Transverse colon (tissue), 4 donors: Measurements from ENCODE around the gene CLN5. TPM values are rescaled to one million over a fixed set of nuclear protein-coding genes. Genes with fewer than 3 reads are reported as not detected.

Experiments used
- DNase-seq: peaks from one replicate; pipeline ENCODE4 v3.0.0-alpha.2; 2019
- H3K27ac ChIP-seq, 4 donors: fragments of 200-600 bp; sonication (generic); 2 replicates each; pipeline ENCODE4 v1.5.1; 2016 to 2018; ENCODE audit warnings: inconsistent platforms in 4 of 4
- H3K27me3 ChIP-seq: fragments of 200-600 bp; sonication (generic); 2 replicates; pipeline ENCODE4 v1.5.1; 2017; ENCODE audit warnings: inconsistent platforms
- H3K36me3 ChIP-seq, 4 donors: fragments of 200-600 bp; sonication (generic); 2 replicates each; pipeline ENCODE4 v1.5.1; 2017 to 2019; ENCODE audit warnings: inconsistent platforms in 4 of 4
- H3K4me1 ChIP-seq, 4 donors: fragments of 200-600 bp; sonication (generic); 2 replicates each; pipeline ENCODE4 v1.5.1; 2017 to 2020; ENCODE audit warnings: inconsistent platforms in 4 of 4
- H3K4me3 ChIP-seq, 4 donors: fragments of 200-600 bp; sonication (generic); 1 replicate in 1 of 4; 2 replicates in 3 of 4; pipeline versions ENCODE4 v1.5.1 to v1.6.1; 2017 to 2019; ENCODE audit warnings: inconsistent platforms in 4 of 4
- H3K9me3 ChIP-seq, 2 donors: fragments of 200-600 bp; sonication (generic); 2 replicates each; pipeline ENCODE4 v1.5.1; 2017 to 2019; ENCODE audit warnings: inconsistent platforms in 2 of 2
- CTCF ChIP-seq, 5 experiments: fragments of 200-600 bp in 3 of 5; fragments of 450-650 bp in 2 of 5; sonication (generic) in 3 of 5; IDR thresholded peaks; 1 replicate in 2 of 5; 2 replicates in 3 of 5; pipeline ENCODE4 v1.5.1; 2016 to 2017; ENCODE audit warnings: antibody characterized with exemption in 5 of 5, inconsistent platforms in 3 of 5, mild to moderate bottlenecking in 2 of 5, moderate library complexity in 1 of 5
- EP300 ChIP-seq: sonication (generic); formaldehyde crosslinking; IDR thresholded peaks from one replicate; pipeline ENCODE4 v1.6.1; 2017; ENCODE audit warnings: antibody characterized with exemption, low read depth
- POLR2A ChIP-seq: fragments of 450-650 bp; IDR thresholded peaks from one replicate; pipeline ENCODE4 v1.6.1; 2016; ENCODE audit warnings: antibody characterized with exemption, mild to moderate bottlenecking, moderate library complexity
- POLR2AphosphoS5 ChIP-seq, 3 donors: sonication (generic); formaldehyde crosslinking; IDR thresholded peaks; one replicate each; pipeline ENCODE4 v1.6.1; 2016; ENCODE audit warnings: antibody characterized with exemption in 3 of 3
- WGBS, 2 donors: methylation state at CpG; one replicate each; pipeline ENCODE4 v1.1.5; 2018; ENCODE audit warnings: low coverage in 1 of 2; 5-methylcytosine and 5-hydroxymethylcytosine counted together
- in situ Hi-C, 4 donors: fragments of 200-750 bp; cut with MboI; loops; one replicate each; pipeline versions ENCODE4 v1.15.0 to v1.15.1; 2017; ENCODE audit warnings: low sequenced_read_pairs in 3 of 4, low pct_ligation_motif_present in 1 of 4, low pct_unique_long_range_greater_than_20kb in 1 of 4
- intact Hi-C: fragments of 100-400 bp; cut with DNase I; formaldehyde crosslinking; loops from one replicate; pipeline ENCODE4 v1.15.1; 2023; ENCODE audit warnings: low total_unique reads
- total RNA-seq, 4 donors: library from RNA; depleted of rRNA; stranded (reverse); fragments of >200 nt; gene quantifications; one replicate each; pipeline ENCODE4 v1.1.0, GENCODE V29; 2016

The CLN5 gene
- total RNA-seq, 4 donors from 2014 or later: 1.6 to 28.7 (median 21.8) TPM

GRCh38 chr13:77026255-77026860, 34.5 kb downstream of the CLN5 start:
- intact Hi-C loops: no loop called here
- no peaks in the 10 kb centered on the region for H3K27me3 ChIP-seq
- TF ChIP-seq EP300 (peak; percentile 46), CTCF (IDR thresholded peaks at IDR 0.05) (peak in 1 of 5 experiments; percentile 8), POLR2AphosphoS5 (IDR thresholded peaks at IDR 0.05) (peak; percentile 55 to 74 (median 70)), POLR2A (peak; percentile 72)
- H3K36me3 ChIP-seq: no peaks in the 10 kb centered on the region
- H3K9me3 ChIP-seq: no peaks in the 10 kb centered on the region
- peak overlapping the region; percentile 71 to 99 (median 96) for H3K4me3 ChIP-seq
- WGBS, 2 donors: 1% methylated on average over 18 of the region's 62 CpGs; no CpG with 5 or more reads in 1 of the 2 donors
- peak; percentile 94 for DNase-seq
- peak overlapping the region; percentile 98 to 100 (median 100) for H3K27ac ChIP-seq
- in situ Hi-C loops: no loop called here
- peaks cover 25 to 56% (median 37%) of the 10 kb centered on the region in 4 donors for H3K4me1 ChIP-seq

GRCh38 chr13:77026861-77027621, 35.2 kb downstream of the CLN5 start, which contains the start of gene FBXL3:
Gene FBXL3 (minus strand): TSS chr13:77027159. CDS start chr13:77021860, 5,299 bp downstream.
- H3K4me1 ChIP-seq: peaks cover 18 to 49% (median 31%) of the 10 kb centered on the region in 4 donors
- WGBS, 2 donors: 0 to 1% methylated on average over 6 to 45 of the region's 74 CpGs
- intact Hi-C loops (no loop called here), in situ Hi-C loops (no loop called here)
- H3K4me3 ChIP-seq: peak within 1 kb of the TSS; percentile 71 to 99 (median 96)
- peak; percentile 74 for TF ChIP-seq POLR2A
- peak; percentile 50 to 89 (median 85) for TF ChIP-seq POLR2AphosphoS5 (IDR thresholded peaks at IDR 0.05)
- no peak for TF ChIP-seq EP300
- no peak for TF ChIP-seq CTCF (IDR thresholded peaks at IDR 0.05)
- H3K27me3 ChIP-seq: no peaks in the 10 kb centered on the region
- H3K36me3 ChIP-seq: no peaks in the 10 kb centered on the region
- H3K27ac ChIP-seq: peak within 1 kb of the TSS; percentile 98 to 100 (median 100)
- no peaks in the 10 kb centered on the region for H3K9me3 ChIP-seq
- peak; percentile 88 for DNase-seq

GRCh38 chr13:77028202-77028601, 36.3 kb downstream of the CLN5 start:
- intact Hi-C loops: no loop called here
- DNase-seq: no peak
- peak overlapping the region; percentile 98 to 100 (median 100) for H3K27ac ChIP-seq
- H3K4me3 ChIP-seq: peak overlapping the region in 1 of 4 donors; percentile 97
- TF ChIP-seq POLR2A (no peak), EP300 (no peak), POLR2AphosphoS5 (IDR thresholded peaks at IDR 0.05) (no peak), CTCF (IDR thresholded peaks at IDR 0.05) (no peak)
- H3K9me3 ChIP-seq: no peaks in the 10 kb centered on the region
- H3K36me3 ChIP-seq: no peaks in the 10 kb centered on the region
- WGBS, 2 donors: 67 to 72% methylated on average over 5 of the region's 5 CpGs
- in situ Hi-C loops: no loop called here
- H3K4me1 ChIP-seq: peaks cover 9 to 38% (median 19%) of the 10 kb centered on the region in 4 donors
- no peaks in the 10 kb centered on the region for H3K27me3 ChIP-seq

- Histone ChIP-seq H3K9me3 (no peaks in the 10 kb centered on the region), H3K27ac (no peak overlapping the region), H3K36me3 (no peaks in the 10 kb centered on the region), H3K4me3 (no peak overlapping the region), H3K27me3 (no peaks in the 10 kb centered on the region), H3K4me1 (peaks cover 0 to 25% (median 9%) of the 10 kb centered on the region in 4 donors)
- intact Hi-C loops: no loop called here
- 96 to 100% methylated on average over 1 of the region's 1 CpG for WGBS, 2 donors
- DNase-seq: no peak
- in situ Hi-C loops: no loop called here
- TF ChIP-seq POLR2A (no peak), CTCF (IDR thresholded peaks at IDR 0.05) (no peak), EP300 (no peak), POLR2AphosphoS5 (IDR thresholded peaks at IDR 0.05) (no peak)
These were observed 37.6 kb downstream of the CLN5 start for GRCh38 chr13:77029436-77029835.
